Liver (tissue), 9 donors: ENCODE measurements around the gene CALR. TPM values are rescaled to one million over a fixed set of nuclear protein-coding genes. Genes with fewer than 3 reads are reported as not detected.

Experiments used
- DNase-seq: peaks from one replicate; pipeline ENCODE4 v3.0.0-alpha.2; 2017; ENCODE audit warnings: low spot score
- H3K27ac ChIP-seq, 2 donors: one replicate each; pipeline ENCODE4 v1.7.0; 2013; ENCODE audit warnings: inconsistent platforms in 2 of 2, low read length in 2 of 2, control low read depth in 1 of 2, low read depth in 1 of 2, mild to moderate bottlenecking in 1 of 2
- H3K27me3 ChIP-seq, 4 donors: one replicate each; pipeline versions ENCODE4 v1.6.1 to v1.7.0; 2013; ENCODE audit warnings: low read length in 3 of 4, inconsistent platforms in 1 of 4, mild to moderate bottlenecking in 1 of 4, moderate library complexity in 1 of 4; ENCODE audit not compliant: control insufficient read depth in 4 of 4, insufficient read depth in 4 of 4
- H3K36me3 ChIP-seq, 4 donors: one replicate each; pipeline versions ENCODE4 v1.6.1 to v1.7.0; 2013; ENCODE audit warnings: low read length in 3 of 4, mild to moderate bottlenecking in 3 of 4, low read depth in 1 of 4, moderate library complexity in 1 of 4; ENCODE audit not compliant: control insufficient read depth in 4 of 4, insufficient read depth in 3 of 4
- H3K4me1 ChIP-seq, 4 donors: one replicate each; pipeline versions ENCODE4 v1.6.1 to v1.7.0; 2013; ENCODE audit warnings: low read length in 3 of 4, mild to moderate bottlenecking in 3 of 4, moderate library complexity in 1 of 4; ENCODE audit not compliant: control insufficient read depth in 4 of 4, insufficient read depth in 4 of 4
- H3K4me3 ChIP-seq, 3 donors: one replicate each; pipeline versions ENCODE4 v1.6.1 to v1.7.0; 2013; ENCODE audit warnings: low read length in 3 of 3, control low read depth in 1 of 3, low read depth in 1 of 3, mild to moderate bottlenecking in 1 of 3
- H3K9ac ChIP-seq, 2 donors: one replicate each; pipeline ENCODE4 v1.7.0; 2013; ENCODE audit warnings: low read length in 2 of 2, mild to moderate bottlenecking in 2 of 2, moderate library complexity in 2 of 2, control low read depth in 1 of 2, low read depth in 1 of 2
- H3K9me3 ChIP-seq, 4 donors: one replicate each; pipeline versions ENCODE4 v1.6.1 to v1.7.0; 2013; ENCODE audit warnings: low read length in 3 of 4; ENCODE audit not compliant: control insufficient read depth in 4 of 4
- ATF3 ChIP-seq: IDR thresholded peaks from 2 replicates; pipeline ENCODE4 v1.6.1; 2016; ENCODE audit warnings: antibody characterized with exemption
- FOXA1 ChIP-seq: IDR thresholded peaks from 2 replicates; pipeline ENCODE4 v1.6.1; 2016; ENCODE audit warnings: antibody characterized with exemption
- FOXA2 ChIP-seq: IDR thresholded peaks from 2 replicates; pipeline ENCODE4 v1.6.1; 2016; ENCODE audit warnings: antibody characterized with exemption
- GABPA ChIP-seq, 2 donors: IDR thresholded peaks in 1 of 2; conservative IDR thresholded peaks in 1 of 2; 2 replicates each; pipeline ENCODE4 v1.6.1; 2016; ENCODE audit warnings: antibody characterized with exemption in 2 of 2, mild to moderate bottlenecking in 1 of 2, moderate library complexity in 1 of 2
- HNF4A ChIP-seq, 2 donors: conservative IDR thresholded peaks; 2 replicates each; pipeline ENCODE4 v1.6.1; 2016; ENCODE audit warnings: antibody characterized with exemption in 2 of 2, mild to moderate bottlenecking in 2 of 2
- HNF4G ChIP-seq: IDR thresholded peaks from 2 replicates; pipeline ENCODE4 v1.6.1; 2016; ENCODE audit warnings: antibody characterized with exemption
- JUND ChIP-seq, 2 donors: IDR thresholded peaks; 2 replicates each; pipeline ENCODE4 v1.6.1; 2016; ENCODE audit warnings: antibody characterized with exemption in 2 of 2
- NR2F2 ChIP-seq: IDR thresholded peaks from 2 replicates; pipeline ENCODE4 v1.6.1; 2016; ENCODE audit warnings: antibody characterized with exemption
- RAD21 ChIP-seq, 2 donors: IDR thresholded peaks; 2 replicates each; pipeline ENCODE4 v1.6.1; 2016; ENCODE audit warnings: antibody characterized with exemption in 2 of 2, mild to moderate bottlenecking in 2 of 2
- RXRA ChIP-seq, 2 donors: IDR thresholded peaks; 2 replicates each; pipeline ENCODE4 v1.6.1; 2017 to 2018; ENCODE audit warnings: antibody characterized with exemption in 2 of 2, mild to moderate bottlenecking in 1 of 2
- SP1 ChIP-seq: IDR thresholded peaks from 2 replicates; pipeline ENCODE4 v1.6.1; 2018; ENCODE audit warnings: antibody characterized with exemption, mild to moderate bottlenecking
- ZBTB33 ChIP-seq: IDR thresholded peaks from 2 replicates; pipeline ENCODE4 v1.6.1; 2016; ENCODE audit warnings: antibody characterized with exemption
- WGBS: extraction: QIAGEN DNeasy Blood & Tissue Kit; methylation state at CpG from one replicate; pipeline ENCODE4 v1.1.7; 2013; 5-methylcytosine and 5-hydroxymethylcytosine counted together
- polyA plus RNA-seq, 2 donors: library from polyadenylated mRNA; stranded (reverse) in 1 of 2; unstranded in 1 of 2; fragments of 200-250 nt in 1 of 2; fragments of >200 nt in 1 of 2; fragmentation: Nextera tagmentation in 1 of 2; extraction: Ambion mirVana in 1 of 2; gene quantifications; one replicate each; pipeline versions ENCODE4 v1.2.1 to v1.2.3, GENCODE V29; 2013 to 2015
- total RNA-seq, 2 donors: library from RNA; depleted of rRNA; stranded (reverse); fragments of >200 nt; gene quantifications; one replicate each; pipeline ENCODE4 v1.2.3, GENCODE V29; 2014
- TF ChIP-seq, protein P1 (sequence below): fragments of 150-350 bp; IDR thresholded peaks from 2 replicates; pipeline ENCODE4 v1.5.1; 2017; ENCODE audit warnings: improper control_type of control experiment, low read depth, low read length; ENCODE audit not compliant: missing input control
- TF ChIP-seq, protein P2 (sequence below): IDR thresholded peaks from 2 replicates; pipeline ENCODE4 v1.6.1; 2016; ENCODE audit warnings: antibody characterized with exemption, mild to moderate bottlenecking
- donor health status: healthy.
- donor health status: healthy.
- donor health status: healthy.
- donor health status: healthy.
- donor health status: healthy.

Gene CALR
- total and polyA plus RNA-seq, 4 donors = 618 to 1,316 (median 1,070) TPM

DNA sequence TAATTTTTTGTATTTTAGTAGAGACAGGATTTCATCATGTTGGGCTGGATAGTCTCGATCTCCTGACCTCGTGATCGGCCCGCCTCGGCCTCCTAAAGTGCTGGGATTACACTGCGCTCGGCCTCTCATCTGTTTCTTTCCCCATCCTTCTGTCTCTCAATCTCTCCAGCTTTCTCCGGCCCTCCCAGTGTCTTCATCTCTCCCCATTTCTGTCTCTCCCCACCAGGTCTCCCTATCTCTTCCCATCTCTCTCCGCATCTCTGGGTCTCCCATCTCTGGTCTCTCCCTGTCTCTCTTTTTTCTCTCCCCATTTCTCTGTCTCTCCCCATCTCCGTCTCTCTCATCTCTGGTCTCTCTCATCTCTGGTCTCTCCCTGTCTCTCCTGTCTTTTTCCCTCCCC lies 44.7 kb downstream of the CALR start (continued):
- TF ChIP-seq, protein P1, sequence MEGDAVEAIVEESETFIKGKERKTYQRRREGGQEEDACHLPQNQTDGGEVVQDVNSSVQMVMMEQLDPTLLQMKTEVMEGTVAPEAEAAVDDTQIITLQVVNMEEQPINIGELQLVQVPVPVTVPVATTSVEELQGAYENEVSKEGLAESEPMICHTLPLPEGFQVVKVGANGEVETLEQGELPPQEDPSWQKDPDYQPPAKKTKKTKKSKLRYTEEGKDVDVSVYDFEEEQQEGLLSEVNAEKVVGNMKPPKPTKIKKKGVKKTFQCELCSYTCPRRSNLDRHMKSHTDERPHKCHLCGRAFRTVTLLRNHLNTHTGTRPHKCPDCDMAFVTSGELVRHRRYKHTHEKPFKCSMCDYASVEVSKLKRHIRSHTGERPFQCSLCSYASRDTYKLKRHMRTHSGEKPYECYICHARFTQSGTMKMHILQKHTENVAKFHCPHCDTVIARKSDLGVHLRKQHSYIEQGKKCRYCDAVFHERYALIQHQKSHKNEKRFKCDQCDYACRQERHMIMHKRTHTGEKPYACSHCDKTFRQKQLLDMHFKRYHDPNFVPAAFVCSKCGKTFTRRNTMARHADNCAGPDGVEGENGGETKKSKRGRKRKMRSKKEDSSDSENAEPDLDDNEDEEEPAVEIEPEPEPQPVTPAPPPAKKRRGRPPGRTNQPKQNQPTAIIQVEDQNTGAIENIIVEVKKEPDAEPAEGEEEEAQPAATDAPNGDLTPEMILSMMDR = no peak
- no peak for TF ChIP-seq NR2F2

DNA sequence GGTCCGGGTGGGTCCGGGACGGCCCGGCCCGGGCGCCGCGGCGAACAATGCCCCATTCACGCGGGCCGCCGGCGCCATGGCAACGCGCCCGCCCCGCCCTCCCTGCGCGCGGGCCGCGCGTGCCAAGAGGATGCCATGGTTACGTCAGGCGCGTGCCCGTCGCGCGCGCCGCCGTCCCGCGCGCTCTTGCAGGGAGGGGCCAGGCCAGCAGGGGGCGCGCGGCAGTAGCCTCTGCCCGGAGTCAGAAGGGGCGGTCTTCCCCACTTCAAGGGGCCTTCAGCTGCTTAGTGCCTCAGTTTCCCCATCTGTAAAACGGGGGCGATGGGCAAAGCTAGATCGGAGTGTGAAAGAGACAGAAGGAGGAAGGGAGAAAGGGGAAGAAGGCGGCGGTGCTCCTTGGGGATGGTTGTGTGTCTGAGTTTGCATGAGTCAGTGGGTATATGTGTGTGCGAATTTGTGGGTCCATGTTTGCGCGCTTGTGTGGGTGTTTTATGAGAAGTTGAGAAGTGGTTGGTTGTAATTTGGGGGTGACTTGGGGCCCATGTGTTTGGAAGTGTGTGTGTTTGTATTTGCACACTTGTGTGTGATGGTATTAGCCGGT lies 45.2 kb downstream of the CALR start:
- peak overlapping the region in 1 of 3 donors; percentile 26 for H3K4me3 ChIP-seq
- no peaks in the 10 kb centered on the region for H3K36me3 ChIP-seq
- 8% methylated on average over 51 of the region's 51 CpGs for WGBS
- H3K27ac ChIP-seq = no peak overlapping the region
- no peak for TF ChIP-seq ATF3
- TF ChIP-seq, protein P1 = peak; percentile 94
- TF ChIP-seq RAD21 (IDR thresholded peaks at IDR 0.05) = peak; percentile 82 to 87
- no peaks in the 10 kb centered on the region for H3K9me3 ChIP-seq
- peaks cover 0 to 7% (median 2%) of the 10 kb centered on the region in 4 donors for H3K4me1 ChIP-seq
- H3K9ac ChIP-seq = no peak overlapping the region
- peak; percentile 86 for DNase-seq
- H3K27me3 ChIP-seq = no peaks in the 10 kb centered on the region

- DNase-seq = no peak
- H3K9me3 ChIP-seq = no peaks in the 10 kb centered on the region
- WGBS = 80% methylated on average over 3 of the region's 3 CpGs
- TF ChIP-seq SP1 (no peak), GABPA (IDR thresholded peaks at IDR 0.05 in 1 of 2, conservative IDR thresholded peaks at IDR 0.05 in 1 of 2) (no peak), FOXA2 (no peak), ATF3 (no peak), HNF4A (conservative IDR thresholded peaks at IDR 0.05) (no peak), ZBTB33 (no peak), RXRA (IDR thresholded peaks at IDR 0.05) (no peak), FOXA1 (no peak), NR2F2 (no peak), HNF4G (no peak), JUND (IDR thresholded peaks at IDR 0.05) (no peak)
- TF ChIP-seq, protein P1 = no peak
- TF ChIP-seq, protein P2, sequence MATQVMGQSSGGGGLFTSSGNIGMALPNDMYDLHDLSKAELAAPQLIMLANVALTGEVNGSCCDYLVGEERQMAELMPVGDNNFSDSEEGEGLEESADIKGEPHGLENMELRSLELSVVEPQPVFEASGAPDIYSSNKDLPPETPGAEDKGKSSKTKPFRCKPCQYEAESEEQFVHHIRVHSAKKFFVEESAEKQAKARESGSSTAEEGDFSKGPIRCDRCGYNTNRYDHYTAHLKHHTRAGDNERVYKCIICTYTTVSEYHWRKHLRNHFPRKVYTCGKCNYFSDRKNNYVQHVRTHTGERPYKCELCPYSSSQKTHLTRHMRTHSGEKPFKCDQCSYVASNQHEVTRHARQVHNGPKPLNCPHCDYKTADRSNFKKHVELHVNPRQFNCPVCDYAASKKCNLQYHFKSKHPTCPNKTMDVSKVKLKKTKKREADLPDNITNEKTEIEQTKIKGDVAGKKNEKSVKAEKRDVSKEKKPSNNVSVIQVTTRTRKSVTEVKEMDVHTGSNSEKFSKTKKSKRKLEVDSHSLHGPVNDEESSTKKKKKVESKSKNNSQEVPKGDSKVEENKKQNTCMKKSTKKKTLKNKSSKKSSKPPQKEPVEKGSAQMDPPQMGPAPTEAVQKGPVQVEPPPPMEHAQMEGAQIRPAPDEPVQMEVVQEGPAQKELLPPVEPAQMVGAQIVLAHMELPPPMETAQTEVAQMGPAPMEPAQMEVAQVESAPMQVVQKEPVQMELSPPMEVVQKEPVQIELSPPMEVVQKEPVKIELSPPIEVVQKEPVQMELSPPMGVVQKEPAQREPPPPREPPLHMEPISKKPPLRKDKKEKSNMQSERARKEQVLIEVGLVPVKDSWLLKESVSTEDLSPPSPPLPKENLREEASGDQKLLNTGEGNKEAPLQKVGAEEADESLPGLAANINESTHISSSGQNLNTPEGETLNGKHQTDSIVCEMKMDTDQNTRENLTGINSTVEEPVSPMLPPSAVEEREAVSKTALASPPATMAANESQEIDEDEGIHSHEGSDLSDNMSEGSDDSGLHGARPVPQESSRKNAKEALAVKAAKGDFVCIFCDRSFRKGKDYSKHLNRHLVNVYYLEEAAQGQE = no peak
- H3K4me1 ChIP-seq = peaks cover 0 to 7% (median 2%) of the 10 kb centered on the region in 4 donors
- H3K27ac ChIP-seq = no peak overlapping the region
- H3K4me3 ChIP-seq = no peak overlapping the region
- H3K9ac ChIP-seq = no peak overlapping the region
- H3K36me3 ChIP-seq = no peaks in the 10 kb centered on the region
- H3K27me3 ChIP-seq = no peaks in the 10 kb centered on the region
Observed at GRCh38 chr19:12984143-12984627, 45.8 kb downstream of the CALR start.
